Measurements from ENCODE around the gene FAM193B. TPM values are rescaled to one million over a fixed set of nuclear protein-coding genes. Genes with fewer than 3 reads are reported as not detected.

The FAM193B gene
- total and polyA plus RNA-seq, 9 of the 15 experiments (the other 6 are each of a cell fraction or from before 2014, with no cell fraction given), result 4.4 to 76.4 (median 37.3) TPM

DNA sequence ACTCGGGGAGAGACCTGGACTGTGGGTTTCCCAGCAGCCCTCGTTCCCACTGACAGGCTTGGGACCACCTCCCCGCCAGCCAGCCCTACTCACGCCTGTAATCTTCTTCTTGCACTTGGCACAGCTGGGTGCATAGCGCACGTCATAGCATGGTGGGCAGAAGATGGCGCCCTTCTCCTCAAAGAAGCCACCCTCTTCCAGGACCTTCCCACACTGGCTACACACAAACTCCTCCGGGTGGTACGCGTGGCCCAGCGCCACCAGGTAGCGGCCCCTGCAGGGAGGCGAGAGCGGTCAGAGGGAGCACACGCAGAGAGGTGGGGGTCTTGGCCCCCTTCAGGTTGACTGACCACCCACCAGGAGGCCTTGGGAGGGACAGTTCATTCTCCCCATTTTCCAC is 66.4 kb downstream of the FAM193B start (continued):
- TF ChIP-seq GTF2B (IDR thresholded peaks at IDR 0.05; ENCODE audit: extremely low read depth, insufficient read length) (no peak), POLR2AphosphoS5 (IDR thresholded peaks at IDR 0.05; ENCODE audit: control insufficient read depth, insufficient read depth, low read depth, low read length) (peak; percentile 35), RBFOX2 (IDR thresholded peaks at IDR 0.05; ENCODE audit: low read depth, low read length) (peak; percentile 56), NR1H2 (CRISPR knock-in tag; IDR thresholded peaks at IDR 0.05) (no peak), ZNF277 (CRISPR knock-in tag; IDR thresholded peaks at IDR 0.05; ENCODE audit: borderline replicate concordance) (no peak), RERE (CRISPR knock-in tag; IDR thresholded peaks at IDR 0.05; ENCODE audit: borderline replicate concordance) (no peak), NFRKB (IDR thresholded peaks at IDR 0.05; ENCODE audit: low read depth) (no peak), ASH1L (IDR thresholded peaks at IDR 0.05; ENCODE audit: borderline replicate concordance, low read depth, partially characterized antibody) (no peak)
- TF ChIP-seq, protein P1, sequence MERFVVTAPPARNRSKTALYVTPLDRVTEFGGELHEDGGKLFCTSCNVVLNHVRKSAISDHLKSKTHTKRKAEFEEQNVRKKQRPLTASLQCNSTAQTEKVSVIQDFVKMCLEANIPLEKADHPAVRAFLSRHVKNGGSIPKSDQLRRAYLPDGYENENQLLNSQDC (CRISPR knock-in tag; IDR thresholded peaks at IDR 0.05), result no peak
- TF ChIP-seq, protein P2, sequence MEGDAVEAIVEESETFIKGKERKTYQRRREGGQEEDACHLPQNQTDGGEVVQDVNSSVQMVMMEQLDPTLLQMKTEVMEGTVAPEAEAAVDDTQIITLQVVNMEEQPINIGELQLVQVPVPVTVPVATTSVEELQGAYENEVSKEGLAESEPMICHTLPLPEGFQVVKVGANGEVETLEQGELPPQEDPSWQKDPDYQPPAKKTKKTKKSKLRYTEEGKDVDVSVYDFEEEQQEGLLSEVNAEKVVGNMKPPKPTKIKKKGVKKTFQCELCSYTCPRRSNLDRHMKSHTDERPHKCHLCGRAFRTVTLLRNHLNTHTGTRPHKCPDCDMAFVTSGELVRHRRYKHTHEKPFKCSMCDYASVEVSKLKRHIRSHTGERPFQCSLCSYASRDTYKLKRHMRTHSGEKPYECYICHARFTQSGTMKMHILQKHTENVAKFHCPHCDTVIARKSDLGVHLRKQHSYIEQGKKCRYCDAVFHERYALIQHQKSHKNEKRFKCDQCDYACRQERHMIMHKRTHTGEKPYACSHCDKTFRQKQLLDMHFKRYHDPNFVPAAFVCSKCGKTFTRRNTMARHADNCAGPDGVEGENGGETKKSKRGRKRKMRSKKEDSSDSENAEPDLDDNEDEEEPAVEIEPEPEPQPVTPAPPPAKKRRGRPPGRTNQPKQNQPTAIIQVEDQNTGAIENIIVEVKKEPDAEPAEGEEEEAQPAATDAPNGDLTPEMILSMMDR (IDR thresholded peaks at IDR 0.05 in 2 of 3, conservative IDR thresholded peaks at IDR 0.05 in 1 of 3; ENCODE audit: insufficient read depth in 2 of 3, low read depth in 1 of 3, low read length in 3 of 3), result 0 out of 6 replicates have a peak, but pooled peaks of 2 of the 3 experiments have one; percentile 7 to 14
- TF ChIP-seq, protein P3, sequence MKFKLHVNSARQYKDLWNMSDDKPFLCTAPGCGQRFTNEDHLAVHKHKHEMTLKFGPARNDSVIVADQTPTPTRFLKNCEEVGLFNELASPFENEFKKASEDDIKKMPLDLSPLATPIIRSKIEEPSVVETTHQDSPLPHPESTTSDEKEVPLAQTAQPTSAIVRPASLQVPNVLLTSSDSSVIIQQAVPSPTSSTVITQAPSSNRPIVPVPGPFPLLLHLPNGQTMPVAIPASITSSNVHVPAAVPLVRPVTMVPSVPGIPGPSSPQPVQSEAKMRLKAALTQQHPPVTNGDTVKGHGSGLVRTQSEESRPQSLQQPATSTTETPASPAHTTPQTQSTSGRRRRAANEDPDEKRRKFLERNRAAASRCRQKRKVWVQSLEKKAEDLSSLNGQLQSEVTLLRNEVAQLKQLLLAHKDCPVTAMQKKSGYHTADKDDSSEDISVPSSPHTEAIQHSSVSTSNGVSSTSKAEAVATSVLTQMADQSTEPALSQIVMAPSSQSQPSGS (CRISPR knock-in tag; IDR thresholded peaks at IDR 0.05), result no peak

Data from K562 (cell line).